Measurements from ENCODE around the gene ZNF264.

GRCh38 chr19:57249329-57249728 lies 58.0 kb downstream of the ZNF264 start:
- TF ChIP-seq, protein P1, sequence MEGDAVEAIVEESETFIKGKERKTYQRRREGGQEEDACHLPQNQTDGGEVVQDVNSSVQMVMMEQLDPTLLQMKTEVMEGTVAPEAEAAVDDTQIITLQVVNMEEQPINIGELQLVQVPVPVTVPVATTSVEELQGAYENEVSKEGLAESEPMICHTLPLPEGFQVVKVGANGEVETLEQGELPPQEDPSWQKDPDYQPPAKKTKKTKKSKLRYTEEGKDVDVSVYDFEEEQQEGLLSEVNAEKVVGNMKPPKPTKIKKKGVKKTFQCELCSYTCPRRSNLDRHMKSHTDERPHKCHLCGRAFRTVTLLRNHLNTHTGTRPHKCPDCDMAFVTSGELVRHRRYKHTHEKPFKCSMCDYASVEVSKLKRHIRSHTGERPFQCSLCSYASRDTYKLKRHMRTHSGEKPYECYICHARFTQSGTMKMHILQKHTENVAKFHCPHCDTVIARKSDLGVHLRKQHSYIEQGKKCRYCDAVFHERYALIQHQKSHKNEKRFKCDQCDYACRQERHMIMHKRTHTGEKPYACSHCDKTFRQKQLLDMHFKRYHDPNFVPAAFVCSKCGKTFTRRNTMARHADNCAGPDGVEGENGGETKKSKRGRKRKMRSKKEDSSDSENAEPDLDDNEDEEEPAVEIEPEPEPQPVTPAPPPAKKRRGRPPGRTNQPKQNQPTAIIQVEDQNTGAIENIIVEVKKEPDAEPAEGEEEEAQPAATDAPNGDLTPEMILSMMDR (IDR thresholded peaks at IDR 0.05), result no peak
- TF ChIP-seq POLR2A (IDR thresholded peaks at IDR 0.05), result no peak

All from adrenal gland (tissue), 5 donors.